Ureter (tissue), 1 donor: Measurements from ENCODE around the gene SFRP2. TPM values are rescaled to one million over a fixed set of nuclear protein-coding genes. Genes with fewer than 3 reads are reported as not detected.

Experiments
- DNase-seq: peaks from one replicate; pipeline ENCODE4 v3.0.0-alpha.2; 2020; ENCODE audit warnings: low spot score
- total RNA-seq: library from RNA; stranded (reverse); gene quantifications from one replicate; pipeline ENCODE4 v1.2.4, GENCODE V29; 2023
- donor health status: DM: yes; HTN: yes; CAD: no.

SFRP2 gene
- total RNA-seq, 1 donor from 2014 or later, result 13.3 TPM

DNA sequence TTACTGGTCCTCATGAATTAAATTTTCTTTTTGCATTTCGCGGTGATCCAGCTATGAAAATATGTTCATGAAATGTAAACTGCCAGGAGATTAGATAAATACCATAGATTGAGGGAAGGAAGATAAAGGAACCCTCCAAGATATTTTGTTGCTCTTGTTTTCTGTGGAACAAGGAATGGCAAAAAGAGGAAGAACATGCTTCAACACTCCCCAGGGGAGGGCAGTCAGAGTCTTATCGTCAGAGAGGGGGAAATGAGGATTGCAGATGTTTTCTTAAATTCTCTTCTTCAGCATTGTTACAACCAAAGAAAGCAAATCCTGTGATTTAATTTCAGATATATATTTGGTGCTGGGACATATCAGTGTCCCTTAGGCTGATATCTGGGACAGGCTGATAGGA lies 9.5 kb upstream of the SFRP2 start:
- no peak for DNase-seq

DNA sequence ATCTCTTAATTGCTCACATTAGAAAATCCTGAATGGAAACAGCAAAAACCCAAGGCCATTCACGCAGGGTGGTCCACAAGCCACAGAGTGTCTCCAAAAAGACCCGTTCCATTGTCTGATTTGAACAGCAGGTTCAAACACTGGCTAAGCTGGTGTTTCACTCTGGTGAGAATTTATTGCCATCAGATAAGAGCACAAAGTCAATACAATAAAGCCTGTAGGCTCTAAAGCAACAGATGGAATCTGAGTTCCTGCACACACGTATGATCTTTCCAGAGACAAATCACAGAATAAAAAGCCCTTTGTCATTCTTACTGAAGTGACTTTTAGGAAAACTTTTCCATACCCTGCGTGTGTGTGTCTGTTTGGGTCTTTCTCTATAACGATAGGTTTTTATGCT lies 5.1 kb upstream of the SFRP2 start:
- DNase-seq, result no peak

DNA sequence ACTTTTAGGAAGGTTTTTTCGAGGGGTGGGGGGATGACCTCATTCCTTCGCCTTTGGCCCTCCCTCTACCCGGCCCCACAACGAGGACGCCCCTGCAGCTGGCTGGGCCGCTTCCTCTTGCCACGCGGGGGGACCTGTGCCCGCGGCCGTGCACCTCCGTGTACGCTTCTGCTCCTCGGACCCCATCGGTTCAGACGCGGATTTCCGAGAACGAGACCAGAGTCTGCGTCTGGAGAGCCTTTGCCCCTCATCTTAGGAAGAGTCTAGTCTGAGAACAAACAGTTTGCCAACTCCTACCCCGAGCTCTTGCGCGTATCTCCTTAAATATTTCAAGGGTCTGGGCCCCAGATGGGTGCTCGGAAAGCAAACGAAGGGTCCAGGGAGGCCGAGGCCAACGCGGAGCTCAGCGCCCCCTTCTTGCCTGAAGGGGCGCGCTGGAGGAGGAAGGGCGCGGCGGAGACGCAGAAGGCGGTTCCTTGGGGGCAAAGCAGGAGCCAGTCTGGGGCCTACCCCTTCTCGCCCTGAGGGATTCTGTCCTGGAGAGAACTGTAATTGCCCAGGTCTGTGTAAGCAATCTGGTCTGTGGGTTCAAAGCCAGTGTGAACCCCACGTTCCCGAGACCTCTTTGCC lies 3.9 kb upstream of the SFRP2 start:
- DNase-seq, result no peak

DNA sequence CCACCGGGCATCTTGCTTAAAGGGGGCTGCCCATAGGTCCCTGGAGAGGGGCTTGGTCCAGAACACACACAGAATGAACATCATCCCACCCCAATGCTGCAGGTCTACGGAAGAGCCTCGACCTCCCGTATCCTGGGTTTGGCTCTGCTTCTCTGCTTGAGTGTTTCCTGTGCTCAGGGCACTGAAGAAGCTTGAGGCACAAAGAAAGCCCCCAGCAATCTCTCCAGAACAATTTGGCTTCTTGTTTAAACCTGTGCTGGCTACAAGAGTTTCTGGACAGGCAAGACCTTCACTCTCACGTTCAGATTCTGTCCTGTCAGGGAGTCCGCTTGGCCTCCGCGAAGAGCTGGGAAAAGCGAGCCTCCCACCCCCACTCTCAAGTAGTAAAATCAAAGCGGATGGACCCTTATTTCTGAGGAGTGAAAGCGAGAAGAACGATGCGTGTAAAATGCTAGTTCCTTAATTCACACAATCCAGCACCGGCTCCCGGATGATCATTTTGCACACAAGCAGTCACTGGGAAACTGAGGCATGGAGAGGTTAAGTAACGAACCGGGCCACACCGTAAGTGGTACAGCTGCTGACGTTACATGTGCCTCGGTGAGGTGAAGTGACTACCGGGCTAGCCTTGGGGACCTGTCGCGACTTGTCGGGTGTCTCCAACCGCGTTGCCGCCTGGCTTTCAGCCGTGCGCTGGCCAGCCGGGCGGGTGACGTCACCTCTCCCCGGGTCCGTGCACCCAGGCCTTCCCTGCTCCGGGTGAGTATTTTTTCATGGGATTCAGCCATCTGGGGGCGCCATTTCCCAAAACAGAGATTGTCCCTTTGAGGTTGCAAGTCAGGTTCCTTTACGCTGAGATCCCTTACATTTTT lies 3.1 kb upstream of the SFRP2 start:
- DNase-seq, result peak; percentile 76

DNA sequence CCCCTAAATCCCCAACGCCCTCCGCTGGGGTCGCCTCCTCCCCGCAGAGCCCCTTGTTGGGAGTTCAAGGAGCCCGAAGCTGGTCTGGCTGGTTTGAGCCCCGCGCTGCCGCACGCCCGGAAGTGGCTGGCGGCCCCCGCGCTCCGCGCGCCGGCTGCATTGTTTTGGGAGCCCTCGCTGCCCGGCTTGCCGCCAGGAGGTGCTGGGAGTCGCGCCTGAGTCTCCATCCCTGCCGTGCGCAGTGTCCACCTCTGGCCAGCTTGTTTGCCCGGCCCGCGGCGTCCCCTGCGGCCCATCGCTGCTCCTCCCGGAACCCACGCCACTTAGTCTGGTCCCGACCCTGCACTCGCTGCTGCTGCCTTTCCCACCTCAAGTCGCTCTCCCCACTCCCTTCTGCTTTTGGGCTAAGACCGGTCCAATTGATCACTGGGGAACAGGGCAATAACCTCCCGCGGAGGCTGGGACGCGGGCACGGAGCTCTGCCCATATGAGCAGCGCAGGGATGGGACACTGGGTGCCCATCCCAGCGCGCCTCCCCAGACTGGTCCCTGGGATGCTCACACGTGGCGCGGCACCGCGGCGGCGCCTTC lies 2.2 kb upstream of the SFRP2 start:
- peak; percentile 51 for DNase-seq

DNA sequence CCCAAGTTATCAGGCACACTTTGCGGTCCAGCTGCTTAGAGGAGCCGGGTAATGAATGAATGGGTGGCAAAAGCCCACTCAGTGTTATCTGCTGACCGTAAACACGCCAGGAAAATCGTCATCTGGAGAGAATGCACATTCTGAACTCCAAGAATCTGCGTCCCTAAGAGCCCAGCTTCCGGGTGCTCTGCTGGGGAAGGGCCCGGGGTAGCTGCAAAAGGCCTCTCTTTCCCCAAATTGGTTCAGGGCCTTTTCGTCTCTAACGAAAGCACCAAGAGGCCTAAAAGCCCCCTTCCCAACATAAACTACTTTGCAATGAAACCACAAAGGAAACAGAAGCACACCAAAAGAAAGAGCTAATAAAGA lies 1.6 kb upstream of the SFRP2 start:
- no peak for DNase-seq

DNA sequence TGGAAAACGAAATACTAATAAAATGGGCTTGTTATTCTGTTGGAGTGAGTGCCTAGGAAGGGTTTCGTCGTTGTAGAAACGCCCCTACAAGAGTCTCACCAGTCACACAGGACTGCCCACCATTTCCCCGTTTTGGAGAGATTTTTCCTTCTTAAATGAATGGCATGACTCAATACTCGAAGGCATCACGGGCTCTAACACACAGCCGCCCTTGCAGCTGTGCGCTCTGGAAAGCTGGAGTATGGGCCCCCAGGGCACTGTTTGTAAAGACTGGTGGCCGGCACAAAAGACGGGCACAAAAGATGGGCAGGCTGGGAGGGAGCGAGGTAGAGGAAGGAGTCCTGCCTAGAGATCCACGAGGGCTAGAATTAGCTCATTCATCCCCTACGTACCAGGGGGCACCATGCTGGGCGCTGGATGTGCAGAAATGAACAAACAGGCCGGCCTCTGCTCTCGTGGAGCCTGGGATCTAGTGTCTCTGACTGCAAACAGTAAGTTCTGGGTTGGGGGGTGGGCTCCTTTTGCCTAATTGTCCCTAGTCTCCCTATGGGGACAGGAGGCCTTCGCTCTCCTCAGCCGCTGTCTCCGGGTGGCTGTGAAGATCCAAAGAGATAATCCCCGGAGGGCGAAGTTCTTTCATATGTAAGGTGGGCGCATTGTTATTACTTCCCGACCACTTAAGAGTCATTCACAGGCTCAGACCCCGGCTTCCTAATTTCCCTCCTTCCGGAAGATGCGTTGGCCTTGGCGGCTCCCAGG lies 1.0 kb upstream of the SFRP2 start:
- no peak for DNase-seq

DNA sequence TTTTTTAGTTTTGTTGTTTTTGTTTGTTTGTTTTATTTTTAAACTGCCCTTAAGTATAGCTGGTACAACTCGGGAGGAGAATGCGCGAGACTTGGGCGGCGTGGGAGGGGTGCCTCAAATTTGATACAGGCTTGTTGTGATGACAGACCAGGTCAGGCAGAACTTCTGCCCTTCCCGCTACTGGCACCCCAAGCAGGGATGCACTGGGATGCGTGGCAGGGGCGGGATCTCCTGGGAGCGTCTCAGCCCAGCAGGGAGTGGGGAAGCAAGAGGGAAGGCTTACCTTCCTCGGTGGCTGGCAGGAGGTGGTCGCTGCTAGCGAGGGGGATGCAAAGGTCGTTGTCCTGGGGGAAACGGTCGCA lies 851 bp downstream of the SFRP2 start:
- DNase-seq, result no peak

DNA sequence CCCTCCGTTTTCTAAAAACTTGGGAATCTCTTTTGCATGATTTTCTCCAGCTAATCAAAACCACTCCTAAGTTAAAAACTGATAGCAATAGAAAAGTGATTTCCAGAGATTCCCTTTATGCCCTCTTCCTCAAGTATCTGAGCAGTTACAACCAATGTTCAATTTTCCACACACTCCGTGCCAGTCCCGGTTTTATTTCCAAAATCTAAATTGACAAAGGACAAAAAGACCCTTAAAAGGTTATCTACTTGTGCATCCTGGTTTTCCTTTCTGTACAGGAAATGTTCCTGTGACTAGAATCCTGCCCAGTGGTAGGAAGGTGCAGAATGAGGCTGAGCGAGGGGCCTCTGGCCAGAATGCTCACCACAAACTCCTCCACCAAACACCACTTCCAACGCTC lies 1.3 kb downstream of the SFRP2 start:
- DNase-seq, result no peak

DNA sequence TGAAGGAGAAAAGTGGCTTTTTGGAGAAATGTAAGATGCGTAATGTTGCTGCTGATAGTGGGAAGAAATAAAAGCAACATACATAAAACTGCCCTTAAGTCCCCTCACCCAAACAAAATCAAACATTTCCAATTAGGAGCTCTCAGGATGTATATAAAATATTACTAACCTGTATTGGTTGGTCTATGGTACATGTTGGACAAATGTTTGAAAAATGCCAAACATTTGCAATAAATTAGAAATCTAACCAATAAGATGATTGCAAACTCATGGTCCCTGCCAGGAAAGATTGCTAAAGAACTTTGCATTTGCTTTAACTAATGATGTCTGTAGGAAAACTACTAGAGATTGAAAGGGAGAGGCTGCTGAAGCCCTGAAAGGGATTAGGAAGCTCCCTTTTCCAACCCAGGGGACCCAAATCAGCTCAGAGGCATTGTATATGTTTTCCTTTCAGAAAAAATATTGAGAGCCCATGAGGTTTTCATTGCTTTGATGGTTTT lies 1.8 kb downstream of the SFRP2 start:
- DNase-seq, result no peak

DNA sequence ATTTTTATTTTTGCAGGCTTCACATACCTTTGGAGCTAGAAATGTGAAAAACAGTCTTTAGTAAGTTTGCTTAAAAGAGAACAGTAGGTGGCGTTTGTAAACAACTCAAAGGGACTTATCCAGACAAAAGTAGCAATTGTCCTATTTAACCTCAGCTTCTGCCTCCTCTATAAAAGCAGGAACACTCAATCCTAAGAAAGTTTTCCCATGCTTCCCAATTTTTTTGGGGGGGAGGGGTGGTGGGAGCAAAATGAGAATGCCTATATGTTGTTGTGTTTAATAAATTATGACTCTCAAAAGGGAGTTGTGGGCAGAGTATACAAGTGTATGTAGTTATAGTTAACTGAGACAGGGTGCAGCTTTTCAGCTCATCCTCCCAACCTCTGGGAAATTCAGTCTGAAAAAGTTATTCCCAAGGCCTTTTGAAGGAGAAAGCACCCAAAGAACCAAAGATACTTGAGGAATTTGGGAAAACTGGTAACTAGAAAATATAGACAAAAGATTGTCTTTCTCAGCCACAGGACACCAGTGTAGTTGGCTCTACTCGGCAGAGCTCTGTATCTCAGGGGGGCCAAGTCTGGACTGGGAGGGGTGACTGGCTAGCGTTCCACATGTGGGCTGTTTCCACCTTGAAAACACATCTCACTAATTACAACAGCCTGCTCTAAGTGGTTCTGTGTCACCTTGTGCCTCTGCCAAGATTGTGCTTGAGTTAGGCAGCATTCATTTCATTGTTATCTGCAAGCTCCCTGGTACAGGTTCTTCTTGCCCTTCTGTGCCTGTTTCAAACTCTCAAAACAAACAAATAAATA lies 2.8 kb downstream of the SFRP2 start:
- DNase-seq, result no peak

DNA sequence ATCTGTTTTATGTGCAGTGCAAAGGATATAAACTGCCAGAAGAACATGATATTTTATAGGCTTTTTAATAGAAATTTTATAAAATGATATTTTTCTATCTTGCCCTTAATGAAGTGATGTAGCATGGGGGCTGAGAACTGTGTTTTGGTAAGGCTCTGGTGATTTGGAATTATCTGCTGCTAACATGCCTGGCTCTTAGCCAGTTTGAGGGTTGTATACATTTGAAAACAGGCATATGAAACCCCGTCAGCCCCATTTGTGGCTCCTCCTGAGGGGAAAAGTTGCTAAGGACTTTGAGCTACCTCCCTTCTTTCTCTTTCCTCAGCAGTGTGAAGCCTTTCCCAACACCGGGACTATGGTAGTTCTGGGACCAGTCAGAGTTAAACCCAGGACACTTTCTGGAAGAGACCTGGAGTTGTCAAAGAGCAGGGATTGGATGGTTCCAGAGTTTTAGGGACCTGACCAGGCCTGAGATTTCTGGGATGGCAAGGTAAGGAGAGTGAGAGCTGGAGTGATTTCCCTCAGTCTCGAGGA lies 4.7 kb downstream of the SFRP2 start:
- DNase-seq, result no peak

DNA sequence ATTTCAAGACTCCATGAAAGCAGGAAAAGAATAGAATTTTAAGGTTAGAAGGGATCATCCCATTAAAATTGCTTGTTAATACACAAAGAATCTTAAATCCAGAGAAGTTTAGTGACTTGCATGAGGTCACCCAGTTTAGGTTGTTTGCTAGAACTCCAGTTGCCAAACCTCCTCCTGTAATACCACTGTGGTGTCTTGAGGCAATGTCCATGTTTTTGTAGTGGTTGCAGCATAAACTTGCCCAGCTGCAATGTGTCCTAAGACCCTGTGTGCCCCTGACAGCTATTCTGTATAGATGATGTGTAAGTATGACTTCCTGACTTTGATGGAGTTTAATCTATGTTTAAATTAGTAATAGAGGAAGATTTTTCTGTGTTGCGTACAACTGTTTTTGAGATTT lies 6.3 kb downstream of the SFRP2 start:
- no peak for DNase-seq

DNA sequence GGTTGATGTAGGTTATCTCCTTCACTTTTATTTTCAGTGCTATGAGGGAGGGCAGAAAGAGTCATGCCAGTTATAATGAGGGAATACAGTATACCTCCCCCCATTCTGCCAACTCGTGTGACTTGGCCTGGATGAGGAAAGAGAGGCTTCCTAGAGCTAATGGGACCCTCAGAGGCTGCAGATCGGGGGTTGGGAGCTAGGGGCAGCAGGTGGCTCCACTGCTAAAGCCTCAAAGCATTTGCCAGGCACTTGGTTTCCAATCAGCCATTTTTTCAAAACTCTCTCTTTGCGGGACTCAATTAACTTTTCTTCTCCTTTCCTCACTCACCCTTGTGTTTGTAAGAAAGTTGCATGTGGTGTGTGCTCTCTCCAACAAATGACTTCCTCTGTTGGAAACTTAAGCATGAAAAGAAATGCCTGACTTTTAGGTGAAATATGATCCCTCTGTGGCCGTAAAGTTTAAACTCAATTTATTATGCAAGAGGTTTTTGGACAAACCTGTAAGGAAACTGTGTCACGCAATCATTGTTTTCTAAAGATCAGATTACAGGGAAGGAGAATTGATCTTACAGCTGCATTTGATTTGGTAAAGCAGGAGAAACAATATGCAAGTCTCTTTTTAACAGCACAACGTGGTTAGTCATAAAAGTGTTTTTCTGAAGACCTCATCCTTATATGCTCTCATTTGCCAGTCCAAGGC lies 7.0 kb downstream of the SFRP2 start:
- DNase-seq, result no peak

DNA sequence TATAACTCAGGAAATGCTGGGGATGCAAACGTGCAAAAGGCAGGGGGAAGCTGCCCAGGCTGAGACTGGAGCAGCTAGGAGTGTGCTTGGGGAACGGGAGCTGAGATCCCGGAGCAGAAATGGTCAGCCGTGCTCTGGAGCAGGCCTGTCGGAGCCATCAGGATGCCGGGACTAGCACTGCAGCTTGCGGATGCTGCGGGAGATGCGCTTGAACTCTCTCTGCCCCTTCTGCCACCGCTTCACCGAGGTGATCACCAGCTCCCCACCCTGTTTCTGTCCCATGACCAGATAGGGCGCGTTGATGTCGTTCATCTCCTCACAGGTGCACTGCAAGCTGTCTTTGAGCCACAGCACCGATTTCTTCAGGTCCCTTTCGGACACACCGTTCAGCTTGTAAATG lies 7.6 kb downstream of the SFRP2 start:
- no peak for DNase-seq

DNA sequence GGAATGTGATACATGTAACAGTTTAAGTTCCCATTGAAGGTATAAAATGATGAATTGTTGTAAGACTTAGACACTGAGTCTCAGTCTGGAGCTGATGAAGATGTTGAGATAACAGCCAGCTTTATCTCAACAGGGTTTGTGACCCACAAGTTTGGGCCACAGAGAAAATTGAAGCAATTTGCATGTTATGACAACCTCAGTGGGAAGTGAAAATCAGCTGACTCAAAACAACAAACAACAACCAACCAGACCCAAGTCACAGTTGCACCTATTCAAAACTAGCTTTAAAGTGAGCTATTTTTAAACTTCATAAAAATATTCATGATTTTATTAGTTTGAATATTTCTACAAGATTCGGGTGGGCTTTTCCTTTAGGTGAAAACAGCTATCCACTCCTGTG lies 8.0 kb downstream of the SFRP2 start:
- no peak for DNase-seq

DNA sequence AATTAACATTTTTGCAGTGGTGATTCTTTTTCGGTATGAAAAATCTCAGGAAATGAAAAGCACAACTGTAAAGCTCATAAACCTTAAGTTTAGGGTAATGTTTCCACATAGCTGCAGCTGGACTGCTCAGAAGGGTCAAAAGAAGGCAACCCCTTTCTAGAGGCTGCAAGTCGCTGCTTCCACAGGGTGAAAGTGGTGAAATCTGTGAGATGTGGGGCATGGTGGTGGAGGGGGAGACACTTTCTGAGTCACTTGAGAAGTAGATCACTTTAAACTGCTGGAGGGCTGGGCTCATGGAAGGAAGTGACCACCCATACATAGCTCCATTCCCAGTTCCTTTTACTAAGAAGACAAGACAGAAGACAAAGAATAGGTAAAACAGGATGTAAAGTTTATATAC lies 8.7 kb downstream of the SFRP2 start:
- no peak for DNase-seq

DNA sequence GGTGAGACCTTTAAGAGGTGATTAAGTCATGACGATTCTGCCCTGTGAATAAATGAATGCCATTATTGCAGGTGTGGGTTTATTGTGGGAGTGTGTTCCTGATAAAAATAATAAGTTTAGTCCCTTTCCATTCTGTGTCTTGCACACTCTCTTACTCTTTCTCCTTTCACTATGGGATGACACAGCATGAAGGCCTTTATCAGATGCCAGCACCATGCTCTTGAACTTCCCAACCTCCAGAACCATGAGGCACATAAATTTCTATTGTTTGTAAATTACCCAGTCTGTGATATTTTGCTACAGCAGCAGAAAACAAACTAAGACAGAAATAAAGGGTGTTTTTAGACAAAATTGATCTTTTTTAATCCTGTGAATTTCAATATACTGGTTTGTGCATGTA lies 10.5 kb downstream of the SFRP2 start:
- no peak for DNase-seq

DNA sequence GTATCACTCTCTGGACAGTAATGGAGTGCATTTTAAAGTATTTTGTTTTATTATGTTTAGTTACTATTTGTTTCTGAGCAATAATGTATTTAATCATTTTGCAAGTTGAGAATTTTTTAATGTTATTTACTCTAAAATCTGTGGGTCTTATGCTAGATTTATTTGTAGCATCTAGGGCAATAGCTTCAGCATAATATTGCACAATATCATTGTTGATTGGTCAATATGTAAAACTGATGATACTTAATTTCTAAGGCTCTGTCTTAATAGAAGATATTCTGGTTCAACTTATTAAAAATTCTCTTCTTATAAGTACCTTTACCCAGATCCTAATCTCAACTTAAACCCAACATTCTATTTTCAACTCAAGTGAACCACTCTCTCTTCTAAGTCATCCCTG lies 11.5 kb downstream of the SFRP2 start:
- DNase-seq, result no peak

DNA sequence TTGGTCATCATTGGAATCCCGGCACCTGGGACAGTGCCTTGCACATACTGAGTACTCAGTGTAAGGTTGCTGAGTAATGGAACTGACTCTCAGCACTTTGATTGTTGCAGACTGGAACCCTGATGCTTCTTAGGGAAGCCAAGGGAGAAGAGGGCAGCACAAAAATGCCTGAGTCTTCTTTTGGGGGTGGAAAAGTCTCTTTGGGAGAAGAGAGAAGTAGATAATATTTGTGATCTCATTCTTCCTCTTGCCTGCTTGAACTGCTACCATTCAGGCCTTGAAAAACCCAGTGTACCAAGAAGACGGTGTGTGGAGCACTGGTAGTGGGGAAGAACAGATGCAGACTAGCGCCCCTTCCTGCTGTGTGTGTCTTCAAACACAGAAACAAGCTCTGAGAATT lies 12.3 kb downstream of the SFRP2 start:
- no peak for DNase-seq

DNA sequence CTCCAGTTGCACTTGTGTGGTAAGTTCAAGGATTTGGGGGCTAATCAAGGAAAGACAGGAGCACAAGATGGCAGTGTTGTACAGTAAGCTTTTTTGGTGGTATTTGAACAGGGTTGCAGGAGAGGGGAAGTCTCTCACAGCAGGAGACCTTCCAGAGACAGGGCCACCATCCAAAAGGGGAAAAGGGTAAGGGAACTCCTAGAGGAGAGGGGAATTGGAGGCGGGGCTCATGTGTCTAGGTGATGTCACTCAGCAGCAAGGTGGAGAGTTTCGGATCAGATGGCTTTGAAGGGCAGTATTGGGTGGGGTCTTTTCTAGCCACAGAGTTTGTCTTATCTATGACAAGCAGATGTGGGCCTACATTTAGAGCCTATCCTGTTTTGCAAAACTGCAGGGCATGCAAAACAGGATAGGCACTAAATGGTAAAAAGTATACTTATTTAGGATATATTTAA lies 15.6 kb downstream of the SFRP2 start:
- no peak for DNase-seq
